H9 (cell line): ENCODE results near the gene TRIM32. TPM values are rescaled to one million over a fixed set of nuclear protein-coding genes. Genes with fewer than 3 reads are reported as not detected.

Source experiments
- DNase-seq: peaks from one replicate; pipeline ENCODE4 v3.0.0-alpha.2; 2017
- H2AFZ ChIP-seq: one replicate; pipeline ENCODE4 v1.6.1; 2013; ENCODE audit warnings: mild to moderate bottlenecking, low read length, control low read depth, moderate library complexity
- H2AK5ac ChIP-seq: 2 replicates; pipeline ENCODE4 v1.6.1; 2013; ENCODE audit warnings: low read length, control low read depth, mixed read lengths; ENCODE audit not compliant: insufficient read length
- H2BK120ac ChIP-seq: one replicate; pipeline ENCODE4 v1.6.1; 2013; ENCODE audit warnings: low read depth, mild to moderate bottlenecking, low read length, control low read depth, inconsistent platforms; ENCODE audit not compliant: poor library complexity, severe bottlenecking
- H2BK12ac ChIP-seq: 2 replicates; pipeline ENCODE4 v1.6.1; 2013; ENCODE audit warnings: low read length, control low read depth, mixed read lengths, low read depth; ENCODE audit not compliant: insufficient read length
- H2BK15ac ChIP-seq: 2 replicates; pipeline ENCODE4 v1.6.1; 2013; ENCODE audit warnings: low read depth, low read length, control low read depth
- H2BK20ac ChIP-seq: one replicate; pipeline ENCODE4 v1.6.1; 2013; ENCODE audit warnings: low read depth, mild to moderate bottlenecking, low read length, control low read depth, inconsistent platforms; ENCODE audit not compliant: poor library complexity, severe bottlenecking
- H2BK5ac ChIP-seq: 2 replicates; pipeline ENCODE4 v1.6.1; 2013; ENCODE audit warnings: low read length, control low read depth, mixed read lengths; ENCODE audit not compliant: insufficient read length
- H3K14ac ChIP-seq: 2 replicates; pipeline ENCODE4 v1.6.1; 2013; ENCODE audit warnings: low read length, control low read depth; ENCODE audit not compliant: insufficient read depth
- H3K18ac ChIP-seq: 2 replicates; pipeline ENCODE4 v1.6.1; 2013; ENCODE audit warnings: low read depth, mild to moderate bottlenecking, mixed read lengths, low read length, control low read depth; ENCODE audit not compliant: insufficient read length
- H3K23ac ChIP-seq: 2 replicates; pipeline ENCODE4 v1.6.1; 2013; ENCODE audit warnings: low read length, control low read depth, mixed read lengths, low read depth; ENCODE audit not compliant: insufficient read length
- H3K23me2 ChIP-seq: 2 replicates; pipeline ENCODE4 v1.6.1; 2013; ENCODE audit warnings: low read depth, mild to moderate bottlenecking, mixed read lengths, low read length, control low read depth; ENCODE audit not compliant: insufficient read length, poor library complexity, severe bottlenecking
- H3K27ac ChIP-seq: 2 replicates; pipeline ENCODE4 v1.5.1; 2013; ENCODE audit warnings: low read length, control low read depth, mixed read lengths, low read depth; ENCODE audit not compliant: insufficient read length
- H3K27me3 ChIP-seq: 2 replicates; pipeline ENCODE4 v1.6.1; 2013; ENCODE audit warnings: low read length, control low read depth, inconsistent platforms; ENCODE audit not compliant: insufficient read depth
- H3K4ac ChIP-seq: 2 replicates; pipeline ENCODE4 v1.6.1; 2013; ENCODE audit warnings: low read depth, mild to moderate bottlenecking, control low read depth, inconsistent platforms, low read length, moderate library complexity
- H3K4me1 ChIP-seq: 2 replicates; pipeline ENCODE4 v1.6.1; 2013; ENCODE audit warnings: low read length, control low read depth, inconsistent platforms; ENCODE audit not compliant: insufficient read depth
- H3K4me2 ChIP-seq: 2 replicates; pipeline ENCODE4 v1.6.1; 2013; ENCODE audit warnings: low read length, control low read depth, mixed read lengths; ENCODE audit not compliant: insufficient read length, insufficient read depth
- H3K56ac ChIP-seq: 2 replicates; pipeline ENCODE4 v1.6.1; 2013; ENCODE audit warnings: low read depth, mild to moderate bottlenecking, mixed read lengths, low read length, control low read depth; ENCODE audit not compliant: insufficient read length
- H3K79me1 ChIP-seq: 2 replicates; pipeline ENCODE4 v1.6.1; 2013; ENCODE audit warnings: low read depth, mild to moderate bottlenecking, moderate library complexity, low read length, control low read depth, inconsistent platforms; ENCODE audit not compliant: insufficient read depth, poor library complexity, severe bottlenecking
- H3K79me2 ChIP-seq: 2 replicates; pipeline ENCODE4 v1.6.1; 2013; ENCODE audit warnings: low read length, control low read depth, inconsistent platforms; ENCODE audit not compliant: insufficient read depth
- H3K9ac ChIP-seq: 2 replicates; pipeline ENCODE4 v1.6.1; 2013; ENCODE audit warnings: low read length, control low read depth, mixed read lengths; ENCODE audit not compliant: insufficient read length; ENCODE audit errors: extremely low read depth
- H3K9me3 ChIP-seq: one replicate; pipeline ENCODE4 v1.6.1; 2013; ENCODE audit warnings: low read depth, low read length, inconsistent platforms; ENCODE audit not compliant: control insufficient read depth
- H3T11ph ChIP-seq: one replicate; pipeline ENCODE4 v1.6.1; 2013; ENCODE audit warnings: mild to moderate bottlenecking, low read length, control low read depth, inconsistent platforms
- H4K20me1 ChIP-seq: one replicate; pipeline ENCODE4 v1.6.1; 2013; ENCODE audit not compliant: control insufficient read depth, insufficient read length, insufficient read depth
- H4K5ac ChIP-seq: 2 replicates; pipeline ENCODE4 v1.6.1; 2013; ENCODE audit warnings: low read depth, mild to moderate bottlenecking, mixed read lengths, low read length, control low read depth; ENCODE audit not compliant: insufficient read length
- H4K8ac ChIP-seq: replicated peaks from 2 replicates; pipeline ENCODE4 v1.6.1; 2013; ENCODE audit warnings: low read length, control low read depth, mixed read lengths, low read depth; ENCODE audit not compliant: insufficient read length
- H4K91ac ChIP-seq: 2 replicates; pipeline ENCODE4 v1.6.1; 2013; ENCODE audit warnings: low read depth, mild to moderate bottlenecking, moderate library complexity, mixed read lengths, low read length, control low read depth; ENCODE audit not compliant: insufficient read length
- H3K27ac Mint-ChIP-seq, 3 experiments: 2 replicates in 2 of 3; 3 replicates in 1 of 3; pipeline ENCODE4 v1.8.0; 2020 to 2021; ENCODE audit warnings: mixed read lengths in 3 of 3, mild to moderate bottlenecking in 1 of 3, moderate library complexity in 1 of 3
- H3K27me3 Mint-ChIP-seq: 2 replicates; pipeline ENCODE4 v1.8.0; 2021; ENCODE audit warnings: low read depth, mild to moderate bottlenecking, moderate library complexity, mixed read lengths
- H3K36me3 Mint-ChIP-seq, 3 experiments: 2 replicates in 2 of 3; 3 replicates in 1 of 3; pipeline ENCODE4 v1.8.0; 2020 to 2021; ENCODE audit warnings: low read depth in 3 of 3, mixed read lengths in 3 of 3; ENCODE audit not compliant: insufficient read depth in 1 of 3
- H3K4me1 Mint-ChIP-seq, 2 experiments: 2 replicates each; pipeline ENCODE4 v1.8.0; 2020; ENCODE audit warnings: mixed read lengths in 2 of 2
- H3K4me3 Mint-ChIP-seq, 2 experiments: 2 replicates in 1 of 2; 3 replicates in 1 of 2; pipeline ENCODE4 v1.8.0; 2020 to 2021; ENCODE audit warnings: mild to moderate bottlenecking in 2 of 2, mixed read lengths in 2 of 2, moderate library complexity in 1 of 2
- H3K9me3 Mint-ChIP-seq, 2 experiments: 2 replicates in 1 of 2; 3 replicates in 1 of 2; pipeline ENCODE4 v1.8.0; 2020; ENCODE audit warnings: mild to moderate bottlenecking in 2 of 2, mixed read lengths in 2 of 2, moderate library complexity in 1 of 2
- WGBS: extraction: QIAGEN DNeasy Blood & Tissue Kit; methylation state at CpG from one replicate; pipeline ENCODE4 v1.1.7; 2013; ENCODE audit warnings: missing lambda C conversion rate, low lambda C conversion rate, mixed read lengths; ENCODE audit not compliant: insufficient read length; ENCODE audit errors: extremely low coverage; 5-methylcytosine and 5-hydroxymethylcytosine counted together
- total RNA-seq: library from RNA; stranded (reverse); gene quantifications from 2 replicates; pipeline ENCODE4 v1.2.1, GENCODE V29; 2021
- TF ChIP-seq, protein P1 (sequence below): fragments of 200-600 bp; sonication (generic); conservative IDR thresholded peaks from 3 replicates; pipeline ENCODE4 v1.8.0; 2021; ENCODE audit warnings: antibody characterized with exemption, mild to moderate bottlenecking

The TRIM32 gene
- total RNA-seq, 1 experiment from 2014 or later: 12.9 TPM

- Histone ChIP-seq H3K4me1 (peaks cover 3% of the 10 kb centered on the region; the same call in 1 of the 2 replicates), H3K79me1 (no peaks in the 10 kb centered on the region), H4K8ac (no peak overlapping the region), H2BK120ac (no peak overlapping the region), H2AK5ac (no peak overlapping the region), H3K23ac (no peak overlapping the region), H3K4me2 (no peak overlapping the region), H3K27ac (no peak overlapping the region), H3T11ph (no peak overlapping the region), H2BK12ac (no peak overlapping the region), H3K79me2 (no peaks in the 10 kb centered on the region), H3K9ac (no peak overlapping the region), H2BK15ac (no peak overlapping the region), H4K5ac (no peak overlapping the region), H3K18ac (no peak overlapping the region), H3K56ac (no peak overlapping the region), H3K14ac (no peak overlapping the region), H3K23me2 (no peaks in the 10 kb centered on the region), H3K4ac (no peak overlapping the region), H4K91ac (no peak overlapping the region), H2BK5ac (no peak overlapping the region), H4K20me1 (no peaks in the 10 kb centered on the region), H3K9me3 (no peaks in the 10 kb centered on the region), H2AFZ (no peak overlapping the region), H3K27me3 (no peaks in the 10 kb centered on the region), H2BK20ac (no peak overlapping the region)
- Mint-ChIP-seq H3K27me3 (no peaks in the 10 kb centered on the region), H3K9me3 (no peaks in the 10 kb centered on the region), H3K27ac (no peak overlapping the region), H3K36me3 (peaks cover 5 to 12% (median 12%) of the 10 kb centered on the region in 3 experiments; a peak in 5 of 7 replicates), H3K4me3 (no peak overlapping the region), H3K4me1 (peaks cover 12 to 13% of the 10 kb centered on the region in 2 experiments)
- no CpG with 5 or more reads among the region's 2 CpGs for WGBS
- no peak for DNase-seq
- TF ChIP-seq, protein P1, sequence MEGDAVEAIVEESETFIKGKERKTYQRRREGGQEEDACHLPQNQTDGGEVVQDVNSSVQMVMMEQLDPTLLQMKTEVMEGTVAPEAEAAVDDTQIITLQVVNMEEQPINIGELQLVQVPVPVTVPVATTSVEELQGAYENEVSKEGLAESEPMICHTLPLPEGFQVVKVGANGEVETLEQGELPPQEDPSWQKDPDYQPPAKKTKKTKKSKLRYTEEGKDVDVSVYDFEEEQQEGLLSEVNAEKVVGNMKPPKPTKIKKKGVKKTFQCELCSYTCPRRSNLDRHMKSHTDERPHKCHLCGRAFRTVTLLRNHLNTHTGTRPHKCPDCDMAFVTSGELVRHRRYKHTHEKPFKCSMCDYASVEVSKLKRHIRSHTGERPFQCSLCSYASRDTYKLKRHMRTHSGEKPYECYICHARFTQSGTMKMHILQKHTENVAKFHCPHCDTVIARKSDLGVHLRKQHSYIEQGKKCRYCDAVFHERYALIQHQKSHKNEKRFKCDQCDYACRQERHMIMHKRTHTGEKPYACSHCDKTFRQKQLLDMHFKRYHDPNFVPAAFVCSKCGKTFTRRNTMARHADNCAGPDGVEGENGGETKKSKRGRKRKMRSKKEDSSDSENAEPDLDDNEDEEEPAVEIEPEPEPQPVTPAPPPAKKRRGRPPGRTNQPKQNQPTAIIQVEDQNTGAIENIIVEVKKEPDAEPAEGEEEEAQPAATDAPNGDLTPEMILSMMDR: no peak
Measured at GRCh38 chr9:116693233-116693731, 6.2 kb downstream of the TRIM32 start.
